Stomach (tissue), 9 donors: Measurements from ENCODE around the gene DIAPH2. TPM values are rescaled to one million over a fixed set of nuclear protein-coding genes. Genes with fewer than 3 reads are reported as not detected.

Experiments
- DNase-seq, 2 donors: peaks; one replicate each; pipeline versions ENCODE4 v3.0.0 to v3.0.0-alpha.2; 2013 to 2019
- H3K27ac ChIP-seq, 5 donors: fragments of 200-600 bp in 4 of 5; sonication (generic) in 4 of 5; one replicate each; pipeline ENCODE4 v1.5.1; 2013 to 2019; ENCODE audit warnings: mild to moderate bottlenecking in 1 of 5, moderate library complexity in 1 of 5
- H3K27me3 ChIP-seq, 3 donors: fragments of 200-600 bp; sonication (generic); one replicate each; pipeline ENCODE4 v1.5.1; 2017 to 2019; ENCODE audit warnings: mixed run types in 1 of 3
- H3K36me3 ChIP-seq, 4 donors: fragments of 200-600 bp; sonication (generic); 1 replicate in 3 of 4; 2 replicates in 1 of 4; pipeline ENCODE4 v1.5.1; 2016 to 2019
- H3K4me1 ChIP-seq, 4 donors: fragments of 200-600 bp; sonication (generic); one replicate each; pipeline ENCODE4 v1.5.1; 2016 to 2019
- H3K4me3 ChIP-seq, 4 donors: fragments of 200-600 bp; sonication (generic) in 3 of 4; one replicate each; pipeline ENCODE4 v1.5.1; 2016 to 2019; ENCODE audit warnings: mild to moderate bottlenecking in 1 of 4
- H3K9me3 ChIP-seq, 4 donors: fragments of 200-600 bp; sonication (generic); one replicate each; pipeline ENCODE4 v1.5.1; 2016 to 2019
- CTCF ChIP-seq, 7 experiments: fragments of 450-650 bp in 4 of 7; fragments of 200-600 bp in 3 of 7; sonication (generic) in 3 of 7; IDR thresholded peaks; one replicate each; pipeline ENCODE4 v1.5.1; 2016 to 2019; ENCODE audit warnings: antibody characterized with exemption in 7 of 7, control low read depth in 2 of 7, mild to moderate bottlenecking in 1 of 7
- EP300 ChIP-seq: sonication (generic); formaldehyde crosslinking; IDR thresholded peaks from one replicate; pipeline ENCODE4 v1.6.1; 2017; ENCODE audit warnings: antibody characterized with exemption
- POLR2A ChIP-seq, 4 donors: fragments of 450-650 bp; IDR thresholded peaks; one replicate each; pipeline ENCODE4 v1.6.1; 2016; ENCODE audit warnings: antibody characterized with exemption in 4 of 4, control low read depth in 2 of 4, mild to moderate bottlenecking in 1 of 4, moderate library complexity in 1 of 4
- POLR2AphosphoS5 ChIP-seq, 3 donors: sonication (generic); formaldehyde crosslinking; IDR thresholded peaks; one replicate each; pipeline ENCODE4 v1.6.1; 2016; ENCODE audit warnings: antibody characterized with exemption in 3 of 3
- WGBS, 5 donors: extraction: QIAGEN DNeasy Blood & Tissue Kit in 3 of 5; methylation state at CpG; one replicate each; pipeline versions ENCODE4 v1.1.5 to v1.1.7; 2013 to 2018; 5-methylcytosine and 5-hydroxymethylcytosine counted together
- intact Hi-C: fragments of 100-400 bp; cut with DNase I; formaldehyde crosslinking; loops from one replicate; pipeline ENCODE4 v1.15.1; 2023; ENCODE audit warnings: low total_unique reads
- polyA plus RNA-seq, 3 donors: library from polyadenylated mRNA; stranded (reverse); fragments of 200-250 nt; gene quantifications; one replicate each; pipeline ENCODE4 v1.2.3, GENCODE V29; 2013
- total RNA-seq, 5 donors: library from RNA; depleted of rRNA; stranded (reverse); fragments of >200 nt; gene quantifications; one replicate each; pipeline versions ENCODE4 v1.1.0 to v1.2.3, GENCODE V29; 2014 to 2016
- donor health status: healthy with polysubstance abuse.
- donor health status: Bipolar disorder and iron deficiency.
- donor health status: healthy.

DIAPH2 gene
- total and polyA plus RNA-seq, 8 donors = 5.2 to 52.5 (median 27.3) TPM

DNA sequence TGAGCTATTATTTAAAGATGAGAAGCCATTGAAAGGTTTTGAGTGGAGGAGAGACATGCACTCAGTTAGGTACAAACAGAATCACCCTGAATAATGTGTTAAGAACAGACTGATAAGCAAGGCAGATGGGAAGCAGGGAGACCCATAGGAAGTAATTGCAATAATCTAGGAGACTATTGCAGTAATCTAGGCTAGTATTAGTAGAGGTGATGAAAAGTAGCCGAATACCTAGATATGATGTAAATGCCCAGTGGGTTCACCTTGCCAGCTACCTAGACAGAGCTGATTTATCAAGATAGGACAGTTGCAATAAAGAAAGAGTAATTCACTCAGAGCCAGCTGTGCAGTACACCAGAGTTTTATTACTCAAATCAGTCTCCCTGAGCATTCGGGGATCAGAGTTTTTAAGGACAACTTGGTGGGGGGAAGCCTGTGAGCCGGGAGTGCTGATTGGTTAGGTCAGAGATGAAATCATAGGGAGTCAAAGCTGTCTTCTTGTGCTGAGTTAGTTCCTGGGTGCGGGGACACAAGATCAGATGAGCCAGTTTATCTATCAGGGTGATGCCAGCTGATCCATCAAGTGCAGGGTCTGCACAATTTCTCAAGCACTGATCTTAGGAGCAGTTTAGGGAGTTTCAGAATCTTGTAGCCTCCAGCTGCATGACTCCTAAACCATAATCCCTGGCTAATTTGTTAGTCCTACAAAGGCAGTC lies 626.6 kb downstream of the DIAPH2 start:
- no peaks in the 10 kb centered on the region for H3K27me3 ChIP-seq
- intact Hi-C loops = no loop called here
- H3K9me3 ChIP-seq = no peaks in the 10 kb centered on the region
- no peak for DNase-seq
- no peak for TF ChIP-seq EP300
- no peak for TF ChIP-seq CTCF (IDR thresholded peaks at IDR 0.05)
- TF ChIP-seq POLR2AphosphoS5 (IDR thresholded peaks at IDR 0.05) = no peak
- no peak for TF ChIP-seq POLR2A (IDR thresholded peaks at IDR 0.05)
- no peaks in the 10 kb centered on the region for H3K4me1 ChIP-seq
- H3K36me3 ChIP-seq = no peaks in the 10 kb centered on the region
- H3K4me3 ChIP-seq = no peak overlapping the region
- WGBS, 5 donors = 77 to 88% (median 86%) methylated on average over 4 of the region's 4 CpGs
- no peak overlapping the region for H3K27ac ChIP-seq

DNA sequence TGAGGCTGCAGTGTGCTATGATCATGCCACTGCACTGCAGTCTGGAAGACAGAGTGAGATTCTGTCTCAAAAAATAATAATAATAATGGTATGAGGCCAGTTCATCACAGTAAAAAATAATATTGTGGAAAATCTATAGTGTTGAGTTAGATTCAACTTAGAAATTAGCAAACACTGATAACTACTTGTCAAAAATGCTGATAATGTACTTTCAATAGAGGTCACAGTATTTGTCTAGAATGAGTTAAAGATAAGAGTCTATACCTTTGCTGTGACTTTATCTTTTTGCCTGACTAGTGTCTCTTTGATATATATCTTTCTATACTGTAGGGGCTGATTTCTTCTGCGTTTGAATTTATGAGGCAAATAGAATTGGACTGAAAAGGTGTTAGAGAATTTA lies 629.7 kb downstream of the DIAPH2 start:
- TF ChIP-seq POLR2AphosphoS5 (IDR thresholded peaks at IDR 0.05) (no peak), EP300 (no peak), POLR2A (IDR thresholded peaks at IDR 0.05) (no peak), CTCF (IDR thresholded peaks at IDR 0.05) (no peak)
- H3K27ac ChIP-seq = no peak overlapping the region
- no peak for DNase-seq
- H3K27me3 ChIP-seq = no peaks in the 10 kb centered on the region
- no peaks in the 10 kb centered on the region for H3K9me3 ChIP-seq
- intact Hi-C loops = no loop called here
- 26 to 57% (median 45%) methylated on average over 1 of the region's 1 CpG for WGBS, 5 donors
- H3K4me3 ChIP-seq = no peak overlapping the region
- H3K4me1 ChIP-seq = no peaks in the 10 kb centered on the region
- H3K36me3 ChIP-seq = no peaks in the 10 kb centered on the region

- Histone ChIP-seq H3K27ac (no peak overlapping the region), H3K4me1 (no peaks in the 10 kb centered on the region), H3K27me3 (no peaks in the 10 kb centered on the region), H3K9me3 (no peaks in the 10 kb centered on the region), H3K36me3 (no peaks in the 10 kb centered on the region), H3K4me3 (no peak overlapping the region)
- TF ChIP-seq POLR2A (IDR thresholded peaks at IDR 0.05) (no peak), POLR2AphosphoS5 (IDR thresholded peaks at IDR 0.05) (no peak), EP300 (no peak), CTCF (IDR thresholded peaks at IDR 0.05) (no peak)
- 81 to 97% (median 91%) methylated on average over 7 of the region's 7 CpGs for WGBS, 5 donors
- intact Hi-C loops = no loop called here
- DNase-seq = no peak
Measured at GRCh38 chrX:97315939-97316338, 631.3 kb downstream of the DIAPH2 start.

- no peak for TF ChIP-seq POLR2AphosphoS5 (IDR thresholded peaks at IDR 0.05)
- no peak for TF ChIP-seq EP300
- no peak for TF ChIP-seq CTCF (IDR thresholded peaks at IDR 0.05)
- TF ChIP-seq POLR2A (IDR thresholded peaks at IDR 0.05) = no peak
- no peaks in the 10 kb centered on the region for H3K4me1 ChIP-seq
- H3K27me3 ChIP-seq = no peaks in the 10 kb centered on the region
- H3K4me3 ChIP-seq = no peak overlapping the region
- intact Hi-C loops = no loop called here
- DNase-seq = no peak
- H3K27ac ChIP-seq = no peak overlapping the region
- WGBS, 5 donors = 80 to 90% (median 86%) methylated on average over 11 of the region's 11 CpGs
- H3K9me3 ChIP-seq = no peaks in the 10 kb centered on the region
- H3K36me3 ChIP-seq = no peaks in the 10 kb centered on the region
Measured at GRCh38 chrX:97320305-97320704, 635.7 kb downstream of the DIAPH2 start.
